Left lung (tissue), 10 donors: Measurements from ENCODE around the gene FAM20C. TPM values are rescaled to one million over a fixed set of nuclear protein-coding genes. Genes with fewer than 3 reads are reported as not detected.

ENCODE experiments used
- ATAC-seq: fragments of 200-7000 bp; cut with Tn5 transposase; one replicate; pipeline ENCODE4 v1.9.1; 2020; ENCODE audit warnings: moderate library complexity
- DNase-seq, 4 donors: peaks; one replicate each; pipeline ENCODE4 v3.0.0-alpha.2; 2013 to 2020
- H3K27ac ChIP-seq, 2 donors: fragments of 200-600 bp; sonication (generic) in 1 of 2; one replicate each; pipeline versions ENCODE4 v1.5.0 to v1.8.0; 2020 to 2021
- H3K27me3 ChIP-seq, 2 donors: fragments of 200-600 bp; sonication (generic) in 1 of 2; one replicate each; pipeline versions ENCODE4 v1.5.0 to v1.8.0; 2020 to 2021
- H3K36me3 ChIP-seq, 2 donors: fragments of 200-600 bp; sonication (generic) in 1 of 2; one replicate each; pipeline versions ENCODE4 v1.5.0 to v1.8.0; 2020 to 2021
- H3K4me1 ChIP-seq, 2 donors: fragments of 200-600 bp; one replicate each; pipeline ENCODE4 v1.8.0; 2021
- H3K4me3 ChIP-seq, 2 donors: fragments of 200-600 bp; sonication (generic) in 1 of 2; one replicate each; pipeline versions ENCODE4 v1.5.0 to v1.8.0; 2020 to 2021; ENCODE audit warnings: mild to moderate bottlenecking in 1 of 2
- H3K9me3 ChIP-seq, 2 donors: fragments of 200-600 bp; sonication (generic) in 1 of 2; one replicate each; pipeline versions ENCODE4 v1.5.0 to v1.8.0; 2020 to 2021
- intact Hi-C, 2 donors: fragments of 100-400 bp; cut with DNase I; formaldehyde crosslinking; loops; one replicate each; pipeline versions ENCODE4 v1.11.2 to v1.14.2; 2022
- polyA plus RNA-seq, 6 donors: library from polyadenylated mRNA; unstranded; fragments of 120-200 nt; gene quantifications; one replicate each; pipeline ENCODE4 v1.2.1, GENCODE V29; 2013; ENCODE audit not compliant: insufficient read length in 6 of 6
- total RNA-seq, 2 donors: library from RNA; stranded (reverse); fragmentation: NEBNext Ultra II Directional; extraction: Animal tissue kit (Norgen Biotek cat#: 25700); gene quantifications; one replicate each; pipeline ENCODE4 v1.2.1, GENCODE V29; 2021
- TF ChIP-seq, protein P1 (sequence below), 2 donors: fragments of 200-600 bp; sonication (generic) in 1 of 2; IDR thresholded peaks; one replicate each; pipeline versions ENCODE4 v1.5.0 to v1.8.0; 2021; ENCODE audit warnings: antibody characterized with exemption in 2 of 2
- donor health status: DM: no; HTN: yes; CAD: no.
- donor health status: DM: no; HTN: no; CAD: no.

The FAM20C gene
- total and polyA plus RNA-seq, 8 donors: 21.2 to 75.5 (median 31.8) TPM

DNA sequence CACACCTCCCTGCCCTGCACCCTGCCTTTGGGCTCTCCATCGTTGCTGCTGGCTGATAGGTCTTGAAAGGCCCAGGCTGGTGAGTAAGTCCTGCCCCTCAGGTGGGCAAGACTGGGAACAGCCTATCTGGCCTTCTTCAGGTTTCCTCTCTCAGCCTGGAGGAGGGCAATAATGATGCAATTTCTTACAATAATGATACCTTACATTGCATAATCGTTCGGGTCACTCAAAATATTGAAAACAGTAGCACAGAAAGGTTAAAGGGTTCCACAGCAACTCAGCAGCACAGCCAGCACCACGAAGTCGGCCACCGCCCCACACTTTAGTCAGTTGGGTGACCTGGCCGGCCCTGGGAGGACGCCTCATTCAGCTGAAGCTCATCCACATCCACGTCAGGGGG lies 16.0 kb upstream of the FAM20C start:
- Histone ChIP-seq H3K27ac (no peak overlapping the region), H3K36me3 (no peaks in the 10 kb centered on the region), H3K4me3 (no peak overlapping the region), H3K27me3 (peaks cover 0 to 24% of the 10 kb centered on the region in 2 donors), H3K9me3 (no peaks in the 10 kb centered on the region), H3K4me1 (no peaks in the 10 kb centered on the region)
- intact Hi-C loops: no loop called here
- DNase-seq (peak in 1 of 4 donors; percentile 7), ATAC-seq (no peak)
- TF ChIP-seq, protein P1, sequence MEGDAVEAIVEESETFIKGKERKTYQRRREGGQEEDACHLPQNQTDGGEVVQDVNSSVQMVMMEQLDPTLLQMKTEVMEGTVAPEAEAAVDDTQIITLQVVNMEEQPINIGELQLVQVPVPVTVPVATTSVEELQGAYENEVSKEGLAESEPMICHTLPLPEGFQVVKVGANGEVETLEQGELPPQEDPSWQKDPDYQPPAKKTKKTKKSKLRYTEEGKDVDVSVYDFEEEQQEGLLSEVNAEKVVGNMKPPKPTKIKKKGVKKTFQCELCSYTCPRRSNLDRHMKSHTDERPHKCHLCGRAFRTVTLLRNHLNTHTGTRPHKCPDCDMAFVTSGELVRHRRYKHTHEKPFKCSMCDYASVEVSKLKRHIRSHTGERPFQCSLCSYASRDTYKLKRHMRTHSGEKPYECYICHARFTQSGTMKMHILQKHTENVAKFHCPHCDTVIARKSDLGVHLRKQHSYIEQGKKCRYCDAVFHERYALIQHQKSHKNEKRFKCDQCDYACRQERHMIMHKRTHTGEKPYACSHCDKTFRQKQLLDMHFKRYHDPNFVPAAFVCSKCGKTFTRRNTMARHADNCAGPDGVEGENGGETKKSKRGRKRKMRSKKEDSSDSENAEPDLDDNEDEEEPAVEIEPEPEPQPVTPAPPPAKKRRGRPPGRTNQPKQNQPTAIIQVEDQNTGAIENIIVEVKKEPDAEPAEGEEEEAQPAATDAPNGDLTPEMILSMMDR (IDR thresholded peaks at IDR 0.05): no peak

DNA sequence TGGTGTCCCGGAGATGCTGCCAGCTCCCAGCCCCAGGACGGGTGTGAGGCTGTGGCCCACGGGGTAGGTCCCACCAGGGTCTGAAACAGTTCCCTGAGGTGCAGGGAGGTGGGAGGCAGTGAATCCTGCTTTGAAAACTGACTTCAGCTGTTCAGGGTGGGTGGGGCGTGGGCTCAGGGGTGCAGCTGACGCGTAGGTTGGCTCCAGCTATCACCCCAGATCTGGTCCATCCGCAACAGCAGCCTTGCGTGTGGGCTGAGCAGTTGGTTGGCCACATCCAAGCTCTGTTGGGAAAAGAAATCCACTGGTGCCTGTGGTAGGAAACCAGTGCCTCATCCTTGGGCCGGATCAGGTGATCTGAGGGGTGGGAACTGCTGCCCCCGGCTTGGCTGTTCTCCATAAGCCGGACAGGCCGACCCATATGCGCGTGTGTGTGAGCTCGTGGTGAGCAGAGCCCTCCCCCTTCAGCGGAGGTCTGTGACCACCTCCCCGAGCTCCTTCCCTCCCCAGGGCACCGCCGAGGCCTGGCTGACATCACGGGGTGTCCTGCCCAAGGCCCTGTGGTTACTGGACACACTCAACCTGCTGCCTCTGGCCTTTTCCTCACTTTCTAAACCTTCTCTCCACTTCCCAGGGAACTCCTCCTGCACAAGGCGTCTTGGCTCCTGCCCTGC lies 15.4 kb upstream of the FAM20C start:
- Histone ChIP-seq H3K27me3 (peaks cover 0 to 19% of the 10 kb centered on the region in 2 donors), H3K4me1 (no peaks in the 10 kb centered on the region), H3K4me3 (no peak overlapping the region), H3K27ac (no peak overlapping the region), H3K36me3 (no peaks in the 10 kb centered on the region), H3K9me3 (no peaks in the 10 kb centered on the region)
- DNase-seq: peak in 1 of 4 donors; percentile 19
- intact Hi-C loops: no loop called here
- TF ChIP-seq, protein P1 (IDR thresholded peaks at IDR 0.05): no peak
- no peak for ATAC-seq

DNA sequence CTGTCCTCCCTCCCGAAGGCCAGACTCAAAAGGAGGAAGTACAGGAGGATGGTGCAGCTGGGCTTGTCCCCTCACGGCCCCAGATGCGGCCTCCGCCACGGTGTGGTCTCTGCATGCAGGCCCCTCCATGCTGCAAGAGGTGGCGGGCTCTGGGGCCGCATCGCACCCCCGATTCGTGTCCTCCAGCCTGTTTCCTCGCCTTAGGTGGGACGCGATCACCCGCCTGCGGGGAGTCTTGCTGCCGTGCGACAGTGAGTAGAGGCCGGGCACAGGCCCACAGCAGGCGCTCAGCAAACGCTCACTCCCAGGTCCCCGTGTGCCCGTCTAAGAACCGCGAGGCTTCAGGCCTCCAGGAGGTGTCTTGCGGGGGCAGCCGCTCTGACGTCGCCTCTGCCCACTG lies 13.9 kb upstream of the FAM20C start:
- intact Hi-C loops: no loop called here
- Histone ChIP-seq H3K27me3 (peaks cover 0 to 15% of the 10 kb centered on the region in 2 donors), H3K4me3 (no peak overlapping the region), H3K9me3 (no peaks in the 10 kb centered on the region), H3K4me1 (no peaks in the 10 kb centered on the region), H3K27ac (no peak overlapping the region), H3K36me3 (no peaks in the 10 kb centered on the region)
- DNase-seq: peak in 1 of 4 donors; percentile 79
- ATAC-seq: no peak
- TF ChIP-seq, protein P1 (IDR thresholded peaks at IDR 0.05): no peak

DNA sequence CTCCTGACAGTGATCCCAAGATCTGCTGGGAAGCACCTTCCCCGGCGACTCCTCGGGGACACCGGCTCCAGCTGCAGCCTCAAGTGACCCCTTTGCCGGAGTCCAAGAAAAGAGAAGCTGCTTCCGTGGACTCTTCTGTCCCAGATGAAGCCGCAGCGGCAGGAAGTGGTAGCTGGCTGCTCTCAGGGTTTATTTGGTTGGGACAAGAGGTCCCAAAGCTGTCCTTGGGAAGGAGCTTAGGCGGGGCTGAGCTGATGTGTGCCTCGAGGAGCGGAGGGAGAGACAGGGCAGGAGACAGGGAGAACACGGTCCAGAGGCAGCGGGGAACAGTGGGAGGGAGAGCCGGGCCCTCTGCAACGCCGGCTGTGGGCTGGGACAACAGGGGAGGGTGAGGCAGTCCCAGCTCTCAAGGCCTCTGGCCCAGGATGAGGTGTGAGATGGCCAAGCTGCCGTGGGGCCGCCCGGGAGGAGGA lies 13.1 kb upstream of the FAM20C start:
- intact Hi-C loops: no loop called here
- Histone ChIP-seq H3K36me3 (no peaks in the 10 kb centered on the region), H3K4me1 (no peaks in the 10 kb centered on the region), H3K4me3 (no peak overlapping the region), H3K27ac (no peak overlapping the region), H3K27me3 (peaks cover 0 to 15% of the 10 kb centered on the region in 2 donors), H3K9me3 (no peaks in the 10 kb centered on the region)
- DNase-seq: peak in 1 of 4 donors; percentile 22
- TF ChIP-seq, protein P1 (IDR thresholded peaks at IDR 0.05): no peak
- no peak for ATAC-seq

DNA sequence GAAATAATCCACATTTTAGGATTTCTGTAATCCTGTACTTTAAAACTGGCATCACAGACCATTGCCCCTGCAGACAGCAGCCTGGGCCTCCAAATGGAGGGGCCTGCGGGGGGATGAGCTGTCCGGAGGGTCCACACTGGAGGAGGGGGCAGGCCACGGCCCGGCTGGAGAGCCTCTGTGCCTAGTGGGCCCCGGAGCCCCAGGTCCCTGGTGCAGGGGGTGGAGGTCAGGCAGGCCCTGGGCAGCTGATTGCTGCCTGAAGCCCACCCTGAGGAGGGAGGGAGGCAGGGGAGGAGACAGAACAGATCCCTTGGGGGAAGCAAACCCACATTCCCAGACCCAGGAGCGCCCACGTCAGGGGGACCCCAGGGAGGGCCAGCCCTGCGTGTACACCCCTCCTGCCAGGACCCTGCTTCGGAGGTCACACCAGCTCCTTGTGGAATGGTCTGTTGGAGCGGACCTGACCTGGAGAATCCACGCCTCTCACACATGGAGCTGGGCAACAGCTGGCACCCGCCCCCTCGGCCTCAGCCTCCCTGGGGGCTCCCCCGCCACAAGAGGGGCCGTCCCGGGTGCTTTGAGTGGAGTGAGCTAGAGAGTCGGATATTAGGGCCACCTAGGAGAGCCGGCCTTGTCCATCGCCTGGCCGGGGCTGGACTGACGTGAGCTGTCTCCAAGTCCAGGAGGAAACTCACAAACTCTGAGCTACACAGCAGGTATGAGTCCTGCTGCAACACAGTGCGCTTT lies 12.2 kb upstream of the FAM20C start:
- intact Hi-C loops: no loop called here
- TF ChIP-seq, protein P1 (IDR thresholded peaks at IDR 0.05): no peak
- Histone ChIP-seq H3K27ac (no peak overlapping the region), H3K27me3 (peaks cover 0 to 15% of the 10 kb centered on the region in 2 donors), H3K4me3 (no peak overlapping the region), H3K36me3 (no peaks in the 10 kb centered on the region), H3K4me1 (no peaks in the 10 kb centered on the region), H3K9me3 (no peaks in the 10 kb centered on the region)
- DNase-seq (peak in 1 of 4 donors; percentile 24), ATAC-seq (no peak)
